Measurements from ENCODE around the gene ZBTB6.

- TF ChIP-seq CTCF (IDR thresholded peaks at IDR 0.05; ENCODE audit: low read depth, low read length, poor library complexity, severe bottlenecking) (no peak), EZH2phosphoT487 (IDR thresholded peaks at IDR 0.05; ENCODE audit: borderline replicate concordance, low read length) (no peak)
Measured at GRCh38 chr9:122940454-122940748, 27.3 kb upstream of the ZBTB6 start.
